ENCODE results near the gene LGALS13.

GRCh38 chr19:39599116-39599515 is 3.2 kb upstream of the LGALS13 start:
- TF ChIP-seq CTCF (conservative IDR thresholded peaks at IDR 0.05 in 1 of 2, IDR thresholded peaks at IDR 0.05 in 1 of 2; ENCODE audit: low read depth in 1 of 2, low read length in 2 of 2) (no peak), EZH2 (IDR thresholded peaks at IDR 0.05; ENCODE audit: low read length, missing control alignments) (no peak)
